ENCODE measurements around the gene EDEM1.
"Not testable (repeated sequence)": the region's sequence is repeated elsewhere in the genome, so short reads cannot be mapped to it uniquely, and the experiment has no call there.

Gene EDEM1

GRCh38 chr3:5240740-5241139, 53.2 kb downstream of the EDEM1 start:
- Histone ChIP-seq H3K9ac (ENCODE audit: low read length) (no peak overlapping the region), H3K27me3 (ENCODE audit: control insufficient read depth in 1 of 2, insufficient read depth in 2 of 2, low read length in 2 of 2) (no peaks in the 10 kb centered on the region), H3K36me3 (ENCODE audit: insufficient read depth, low read length) (no peaks in the 10 kb centered on the region), H3K27ac (ENCODE audit: low read depth, low read length) (no peak overlapping the region), H3K9me3 (ENCODE audit: low read length) (no peaks in the 10 kb centered on the region), H3K4me1 (ENCODE audit: insufficient read depth, low read length) (no peaks in the 10 kb centered on the region), H3K4me3 (ENCODE audit: low read depth in 1 of 2, low read length in 2 of 2) (no peak overlapping the region)

- not testable (repeated sequence) for H3K4me3 ChIP-seq (ENCODE audit: low read depth in 1 of 2, low read length in 2 of 2); H3K9me3 ChIP-seq (ENCODE audit: low read length); H3K4me1 ChIP-seq (ENCODE audit: insufficient read depth, low read length); H3K36me3 ChIP-seq (ENCODE audit: insufficient read depth, low read length); H3K27ac ChIP-seq (ENCODE audit: low read depth, low read length); H3K9ac ChIP-seq (ENCODE audit: low read length); H3K27me3 ChIP-seq (ENCODE audit: control insufficient read depth in 1 of 2, insufficient read depth in 2 of 2, low read length in 2 of 2)
These were observed 55.3 kb downstream of the EDEM1 start for GRCh38 chr3:5242785-5243184.

- Histone ChIP-seq H3K9ac (ENCODE audit: low read length) (no peak overlapping the region), H3K9me3 (ENCODE audit: low read length) (no peaks in the 10 kb centered on the region), H3K36me3 (ENCODE audit: insufficient read depth, low read length) (no peaks in the 10 kb centered on the region), H3K4me3 (ENCODE audit: low read depth in 1 of 2, low read length in 2 of 2) (no peak overlapping the region), H3K27me3 (ENCODE audit: control insufficient read depth in 1 of 2, insufficient read depth in 2 of 2, low read length in 2 of 2) (no peaks in the 10 kb centered on the region), H3K27ac (ENCODE audit: low read depth, low read length) (no peak overlapping the region), H3K4me1 (ENCODE audit: insufficient read depth, low read length) (no peaks in the 10 kb centered on the region)
These were observed 58.4 kb downstream of the EDEM1 start for GRCh38 chr3:5245927-5246326.

- Histone ChIP-seq H3K36me3 (ENCODE audit: insufficient read depth, low read length) (no peaks in the 10 kb centered on the region), H3K9ac (ENCODE audit: low read length) (no peak overlapping the region), H3K4me1 (ENCODE audit: insufficient read depth, low read length) (no peaks in the 10 kb centered on the region), H3K27me3 (ENCODE audit: control insufficient read depth in 1 of 2, insufficient read depth in 2 of 2, low read length in 2 of 2) (no peaks in the 10 kb centered on the region), H3K27ac (ENCODE audit: low read depth, low read length) (no peak overlapping the region), H3K4me3 (ENCODE audit: low read depth in 1 of 2, low read length in 2 of 2) (no peak overlapping the region), H3K9me3 (ENCODE audit: low read length) (no peaks in the 10 kb centered on the region)
These were observed 61.3 kb downstream of the EDEM1 start for GRCh38 chr3:5248822-5249221.

- Histone ChIP-seq H3K9ac (ENCODE audit: low read length) (no peak overlapping the region), H3K4me3 (ENCODE audit: low read depth in 1 of 2, low read length in 2 of 2) (peak overlapping the region in 1 of 2 donors; percentile 38), H3K4me1 (ENCODE audit: insufficient read depth, low read length) (no peaks in the 10 kb centered on the region)
These were observed 63.1 kb downstream of the EDEM1 start for GRCh38 chr3:5250467-5251195.

GRCh38 chr3:5251196-5251583, 63.7 kb downstream of the EDEM1 start:
- H3K27me3 ChIP-seq (ENCODE audit: control insufficient read depth in 1 of 2, insufficient read depth in 2 of 2, low read length in 2 of 2) = no peaks in the 10 kb centered on the region
- H3K9ac ChIP-seq (ENCODE audit: low read length) = no peak overlapping the region
- H3K4me1 ChIP-seq (ENCODE audit: insufficient read depth, low read length) = no peaks in the 10 kb centered on the region
- no peaks in the 10 kb centered on the region for H3K9me3 ChIP-seq (ENCODE audit: low read length)
- H3K36me3 ChIP-seq (ENCODE audit: insufficient read depth, low read length) = no peaks in the 10 kb centered on the region
- peak overlapping the region in 1 of 2 donors; percentile 38 for H3K4me3 ChIP-seq (ENCODE audit: low read depth in 1 of 2, low read length in 2 of 2)
- no peak overlapping the region for H3K27ac ChIP-seq (ENCODE audit: low read depth, low read length)

More at GRCh38 chr3:5250467-5251195, 63.1 kb downstream of the EDEM1 start:
- Histone ChIP-seq H3K9me3 (ENCODE audit: low read length) (no peaks in the 10 kb centered on the region), H3K27me3 (ENCODE audit: control insufficient read depth in 1 of 2, insufficient read depth in 2 of 2, low read length in 2 of 2) (no peaks in the 10 kb centered on the region), H3K36me3 (ENCODE audit: insufficient read depth, low read length) (no peaks in the 10 kb centered on the region), H3K27ac (ENCODE audit: low read depth, low read length) (no peak overlapping the region)

GRCh38 chr3:5252131-5252530, 64.6 kb downstream of the EDEM1 start:
- no peak overlapping the region for H3K4me3 ChIP-seq (ENCODE audit: low read depth in 1 of 2, low read length in 2 of 2)
- H3K27ac ChIP-seq (ENCODE audit: low read depth, low read length) = no peak overlapping the region
- no peaks in the 10 kb centered on the region for H3K36me3 ChIP-seq (ENCODE audit: insufficient read depth, low read length)
- no peaks in the 10 kb centered on the region for H3K4me1 ChIP-seq (ENCODE audit: insufficient read depth, low read length)
- no peaks in the 10 kb centered on the region for H3K9me3 ChIP-seq (ENCODE audit: low read length)
- no peak overlapping the region for H3K9ac ChIP-seq (ENCODE audit: low read length)
- H3K27me3 ChIP-seq (ENCODE audit: control insufficient read depth in 1 of 2, insufficient read depth in 2 of 2, low read length in 2 of 2) = no peaks in the 10 kb centered on the region

- Histone ChIP-seq H3K4me3 (ENCODE audit: low read depth in 1 of 2, low read length in 2 of 2) (no peak overlapping the region), H3K27me3 (ENCODE audit: control insufficient read depth in 1 of 2, insufficient read depth in 2 of 2, low read length in 2 of 2) (no peaks in the 10 kb centered on the region), H3K9me3 (ENCODE audit: low read length) (no peaks in the 10 kb centered on the region), H3K4me1 (ENCODE audit: insufficient read depth, low read length) (no peaks in the 10 kb centered on the region), H3K9ac (ENCODE audit: low read length) (no peak overlapping the region), H3K27ac (ENCODE audit: low read depth, low read length) (no peak overlapping the region), H3K36me3 (ENCODE audit: insufficient read depth, low read length) (no peaks in the 10 kb centered on the region)
These were observed 67.0 kb downstream of the EDEM1 start for GRCh38 chr3:5254281-5255048.

- H3K36me3 ChIP-seq (ENCODE audit: insufficient read depth, low read length) = no peaks in the 10 kb centered on the region
- no peak overlapping the region for H3K9ac ChIP-seq (ENCODE audit: low read length)
- H3K27ac ChIP-seq (ENCODE audit: low read depth, low read length) = no peak overlapping the region
- no peaks in the 10 kb centered on the region for H3K4me1 ChIP-seq (ENCODE audit: insufficient read depth, low read length)
- no peaks in the 10 kb centered on the region for H3K9me3 ChIP-seq (ENCODE audit: low read length)
- no peak overlapping the region for H3K4me3 ChIP-seq (ENCODE audit: low read depth in 1 of 2, low read length in 2 of 2)
- no peaks in the 10 kb centered on the region for H3K27me3 ChIP-seq (ENCODE audit: control insufficient read depth in 1 of 2, insufficient read depth in 2 of 2, low read length in 2 of 2)
These were observed 68.2 kb downstream of the EDEM1 start for GRCh38 chr3:5255404-5256344.

- no peaks in the 10 kb centered on the region for H3K9me3 ChIP-seq (ENCODE audit: low read length)
- H3K27ac ChIP-seq (ENCODE audit: low read depth, low read length) = no peak overlapping the region
- H3K4me1 ChIP-seq (ENCODE audit: insufficient read depth, low read length) = no peaks in the 10 kb centered on the region
- H3K9ac ChIP-seq (ENCODE audit: low read length) = no peak overlapping the region
- no peaks in the 10 kb centered on the region for H3K36me3 ChIP-seq (ENCODE audit: insufficient read depth, low read length)
- no peaks in the 10 kb centered on the region for H3K27me3 ChIP-seq (ENCODE audit: control insufficient read depth in 1 of 2, insufficient read depth in 2 of 2, low read length in 2 of 2)
- H3K4me3 ChIP-seq (ENCODE audit: low read depth in 1 of 2, low read length in 2 of 2) = no peak overlapping the region
These were observed 71.0 kb downstream of the EDEM1 start for GRCh38 chr3:5258526-5258925.

GRCh38 chr3:5260992-5261501, 73.5 kb downstream of the EDEM1 start:
- no peak overlapping the region for H3K9ac ChIP-seq (ENCODE audit: low read length)
- H3K4me1 ChIP-seq (ENCODE audit: insufficient read depth, low read length) = no peaks in the 10 kb centered on the region
- no peaks in the 10 kb centered on the region for H3K27me3 ChIP-seq (ENCODE audit: control insufficient read depth in 1 of 2, insufficient read depth in 2 of 2, low read length in 2 of 2)
- H3K9me3 ChIP-seq (ENCODE audit: low read length) = no peaks in the 10 kb centered on the region
- H3K4me3 ChIP-seq (ENCODE audit: low read depth in 1 of 2, low read length in 2 of 2) = no peak overlapping the region
- H3K36me3 ChIP-seq (ENCODE audit: insufficient read depth, low read length) = no peaks in the 10 kb centered on the region
- no peak overlapping the region for H3K27ac ChIP-seq (ENCODE audit: low read depth, low read length)

Data from muscle layer of colon (tissue), 2 donors.